AML-193 (cell line): ENCODE measurements around the gene CCNJ.

Experiments
- DNase-seq, 2 experiments: peaks; one replicate each; lab custom pipeline; 2025; lab: John Stamatoyannopoulos, UW

The CCNJ gene

DNA sequence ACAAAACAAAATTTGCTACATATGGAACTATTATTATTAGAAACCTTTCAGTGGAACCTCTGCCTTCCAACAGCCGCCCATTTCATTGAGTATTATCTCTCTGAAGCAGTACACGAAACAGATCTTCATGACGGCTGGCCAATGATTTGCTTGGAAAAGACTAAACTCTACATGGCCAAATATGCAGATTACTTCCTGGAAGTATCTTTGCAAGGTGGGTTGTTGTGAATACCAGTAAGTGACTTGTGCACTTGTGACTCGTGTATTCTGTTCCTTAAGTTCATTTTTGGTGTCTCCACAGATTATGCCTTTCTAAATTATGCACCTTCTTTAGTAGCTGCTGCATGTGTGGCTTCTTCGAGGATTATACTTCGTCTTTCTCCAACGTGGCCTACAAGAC is 13.4 kb downstream of the CCNJ start:
- no peak for DNase-seq

- no peak for DNase-seq
Measured at GRCh38 chr10:96061232-96061631, 17.8 kb downstream of the CCNJ start.

DNA sequence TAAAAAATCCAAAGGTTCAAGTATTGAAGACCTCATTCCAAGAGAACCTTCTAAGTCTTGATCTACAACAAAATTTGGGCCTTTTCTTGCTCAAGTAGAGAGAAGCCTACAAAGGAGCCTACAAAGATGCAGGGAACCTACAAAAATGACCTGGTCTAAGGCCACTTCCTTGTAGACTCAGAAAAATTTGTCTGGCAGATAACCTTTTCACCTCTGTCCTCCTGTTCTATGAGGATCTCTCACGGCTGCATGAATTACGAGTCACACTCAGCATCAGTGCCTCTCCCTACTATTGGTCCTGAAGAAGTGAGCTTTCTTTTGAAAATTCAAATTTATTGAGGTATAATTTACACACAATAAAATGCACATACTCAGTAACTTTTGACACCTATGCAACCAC is 29.3 kb downstream of the CCNJ start:
- no peak for DNase-seq

GRCh38 chr10:96073722-96074121 is 30.3 kb downstream of the CCNJ start:
- DNase-seq: no peak

- no peak for DNase-seq
Measured at GRCh38 chr10:96074776-96075175, 31.4 kb downstream of the CCNJ start.

DNA sequence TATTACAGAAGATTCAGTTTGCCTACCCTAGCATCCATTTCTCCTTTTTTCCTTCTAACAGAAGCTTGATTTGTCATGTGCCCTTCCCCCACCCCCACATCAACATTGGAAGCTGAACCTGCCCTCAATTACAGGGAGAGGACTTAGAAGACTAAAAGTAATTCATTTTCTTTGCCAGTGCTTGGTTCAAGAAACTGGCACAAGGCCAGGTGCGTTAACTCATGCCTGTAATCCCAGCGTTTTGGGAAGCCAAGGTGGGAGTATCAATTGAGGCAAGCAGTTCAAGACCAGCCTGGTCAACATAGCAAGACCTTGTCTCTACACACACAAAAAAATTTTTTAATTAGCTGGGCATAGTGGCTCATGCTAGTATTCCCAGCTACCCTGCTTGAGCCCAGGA is 32.6 kb downstream of the CCNJ start:
- DNase-seq: no peak

- DNase-seq: no peak
Measured at GRCh38 chr10:96077156-96077555, 33.8 kb downstream of the CCNJ start.

- DNase-seq: no peak
Measured at GRCh38 chr10:96082153-96082552, 38.8 kb downstream of the CCNJ start.

DNA sequence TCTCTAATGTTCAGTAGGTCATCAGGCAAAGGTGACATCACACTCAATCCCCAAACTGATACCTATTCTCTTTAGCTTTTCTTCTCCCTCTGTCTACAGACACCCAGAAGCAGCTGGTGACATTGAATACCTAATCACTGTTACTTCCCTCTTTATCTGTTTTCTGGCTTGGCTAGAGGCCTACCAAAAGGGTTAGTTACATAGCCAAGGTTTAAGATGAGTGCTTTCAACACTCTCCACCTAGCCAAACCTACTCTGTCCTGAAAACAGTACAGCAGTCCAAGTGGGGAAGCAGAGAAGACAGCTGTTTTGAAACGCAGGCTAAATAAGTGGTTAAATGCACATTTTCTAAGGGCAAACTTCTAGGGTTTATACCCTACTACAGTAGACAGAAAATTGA is 39.4 kb downstream of the CCNJ start:
- DNase-seq: no peak

DNA sequence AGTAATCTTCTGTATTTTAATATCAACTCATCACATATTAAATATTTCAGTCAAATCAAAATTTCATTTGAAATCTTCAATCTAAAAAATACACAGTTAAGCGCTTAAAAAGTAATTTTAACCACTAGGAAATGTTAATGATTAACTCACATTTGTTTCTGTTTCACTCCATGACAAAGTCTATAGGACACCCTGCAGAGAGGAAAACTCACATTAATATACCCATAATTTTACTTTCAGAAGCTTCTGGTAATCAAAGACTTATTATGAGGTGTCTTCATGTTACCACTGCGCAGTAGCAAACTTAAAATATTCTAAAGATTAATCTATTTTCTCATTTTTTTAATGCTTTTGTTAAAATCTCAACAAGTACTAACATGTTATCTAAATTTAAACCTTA is 45.7 kb downstream of the CCNJ start:
- DNase-seq: no peak

- peak; percentile 88 to 91 for DNase-seq
Measured at GRCh38 chr10:96089670-96090462, 46.5 kb downstream of the CCNJ start.

DNA sequence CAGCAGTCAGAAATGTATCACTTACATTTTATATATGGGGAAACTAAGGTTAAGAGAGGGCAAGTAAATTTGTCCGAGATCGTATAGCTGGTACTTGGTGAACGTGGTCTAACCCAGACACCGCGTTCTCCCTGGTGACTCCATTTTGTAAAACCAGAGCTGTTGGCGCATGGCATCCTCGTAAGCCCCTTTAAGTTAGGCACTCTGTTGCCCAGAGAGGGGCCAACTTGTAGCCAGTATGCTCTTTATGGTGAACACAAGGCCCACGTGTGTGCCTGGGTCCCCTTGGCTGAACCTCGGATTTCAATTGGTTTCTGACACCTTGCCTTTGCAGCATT is 47.0 kb downstream of the CCNJ start:
- DNase-seq: no peak

- DNase-seq: no peak
Measured at GRCh38 chr10:96092999-96093767, 49.8 kb downstream of the CCNJ start.

GRCh38 chr10:96093948-96094347 is 50.6 kb downstream of the CCNJ start:
- no peak for DNase-seq

DNA sequence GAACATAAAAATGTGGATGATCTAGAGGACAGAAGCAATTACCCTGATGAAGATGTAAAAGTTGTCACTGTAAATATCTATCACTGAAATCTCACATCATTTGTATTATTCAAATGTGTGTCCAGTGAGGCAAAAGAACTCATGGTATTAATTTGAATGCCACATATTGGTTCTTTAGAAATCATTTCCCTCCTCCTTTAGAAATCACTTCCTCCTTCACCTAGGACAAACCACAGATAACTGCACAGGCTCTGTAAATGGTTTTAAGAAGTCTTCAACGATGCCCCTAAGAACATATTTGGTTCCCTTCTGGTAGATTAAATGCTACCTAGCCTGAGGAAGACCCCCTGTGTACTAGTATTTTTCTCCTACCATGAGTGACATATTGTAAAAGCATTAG is 53.6 kb downstream of the CCNJ start:
- peak; percentile 7 to 16 for DNase-seq

DNA sequence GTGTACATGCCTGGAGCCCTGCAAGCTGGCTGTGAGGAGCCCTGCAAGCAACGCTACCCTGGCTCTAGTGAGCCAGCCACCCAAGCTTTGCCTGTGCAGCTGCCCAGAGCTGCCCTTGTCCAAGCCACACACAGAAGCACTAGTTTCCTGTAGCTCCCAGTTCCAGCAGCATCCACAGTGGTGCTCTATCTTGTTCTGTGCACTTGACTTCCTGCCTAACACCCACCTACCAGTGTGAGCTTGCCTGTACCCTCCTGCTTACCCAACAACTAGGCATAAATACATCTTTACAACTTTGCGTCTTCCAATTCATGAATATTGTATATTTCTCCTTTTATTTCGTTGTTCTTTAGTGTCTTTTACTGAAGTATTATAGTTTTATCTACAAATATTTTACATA is 54.5 kb downstream of the CCNJ start:
- no peak for DNase-seq

GRCh38 chr10:96107623-96108038 is 64.2 kb downstream of the CCNJ start:
- no peak for DNase-seq
